ENCODE measurements around the gene BCL11A. TPM values are rescaled to one million over a fixed set of nuclear protein-coding genes. Genes with fewer than 3 reads are reported as not detected.

Gene BCL11A
- total and polyA plus RNA-seq, 4 donors, result 0.08 to 8.5 (median 0.47) TPM

- TF ChIP-seq HNF4A (conservative IDR thresholded peaks at IDR 0.05) (no peak), TAF1 (conservative IDR thresholded peaks at IDR 0.05) (no peak), JUND (IDR thresholded peaks at IDR 0.05) (no peak)
- TF ChIP-seq, protein P1, sequence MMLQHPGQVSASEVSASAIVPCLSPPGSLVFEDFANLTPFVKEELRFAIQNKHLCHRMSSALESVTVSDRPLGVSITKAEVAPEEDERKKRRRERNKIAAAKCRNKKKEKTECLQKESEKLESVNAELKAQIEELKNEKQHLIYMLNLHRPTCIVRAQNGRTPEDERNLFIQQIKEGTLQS (IDR thresholded peaks at IDR 0.05), result no peak
- H3K4me3 ChIP-seq (ENCODE audit: low read depth in 1 of 3, low read length in 3 of 3), result peak overlapping the region in 1 of 3 donors; percentile 79
- WGBS, result 56% methylated on average over 9 of the region's 9 CpGs
- H3K27ac ChIP-seq (ENCODE audit: low read depth in 1 of 2, low read length in 2 of 2), result no peak overlapping the region
- no peaks in the 10 kb centered on the region for H3K9me3 ChIP-seq (ENCODE audit: control insufficient read depth in 4 of 4, low read length in 3 of 4)
- peaks cover 20 to 39% (median 25%) of the 10 kb centered on the region in 4 donors for H3K4me1 ChIP-seq (ENCODE audit: control insufficient read depth in 4 of 4, insufficient read depth in 4 of 4, low read length in 3 of 4)
- no peaks in the 10 kb centered on the region for H3K36me3 ChIP-seq (ENCODE audit: control insufficient read depth in 4 of 4, insufficient read depth in 3 of 4, low read depth in 1 of 4, low read length in 3 of 4)
- no peak for DNase-seq (ENCODE audit: low spot score)
- H3K27me3 ChIP-seq (ENCODE audit: control insufficient read depth in 4 of 4, insufficient read depth in 4 of 4, low read length in 3 of 4), result no peaks in the 10 kb centered on the region
- H3K9ac ChIP-seq (ENCODE audit: low read depth in 1 of 2, low read length in 2 of 2), result no peak overlapping the region
Measured at GRCh38 chr2:60548845-60549237, 4.6 kb downstream of the BCL11A start.

- H3K9me3 ChIP-seq (ENCODE audit: control insufficient read depth in 4 of 4, low read length in 3 of 4), result no peaks in the 10 kb centered on the region
- TF ChIP-seq RXRA (IDR thresholded peaks at IDR 0.05), result no peak
- TF ChIP-seq FOXA2 (IDR thresholded peaks at IDR 0.05), result no peak
- no peak for TF ChIP-seq JUND (IDR thresholded peaks at IDR 0.05)
- no peak for TF ChIP-seq CTCF (IDR thresholded peaks at IDR 0.05; ENCODE audit: low read depth, low read length, missing input control)
- TF ChIP-seq FOXA1 (IDR thresholded peaks at IDR 0.05), result no peak
- no peak for TF ChIP-seq NR2F2 (IDR thresholded peaks at IDR 0.05)
- no peak for TF ChIP-seq RAD21 (IDR thresholded peaks at IDR 0.05)
- TF ChIP-seq, protein P1 (IDR thresholded peaks at IDR 0.05), result no peak
- TF ChIP-seq EGR1 (IDR thresholded peaks at IDR 0.05; ENCODE audit: low read depth in 2 of 2), result no peak
- DNase-seq (ENCODE audit: low spot score), result no peak
- peaks cover 19 to 36% (median 22%) of the 10 kb centered on the region in 4 donors for H3K4me1 ChIP-seq (ENCODE audit: control insufficient read depth in 4 of 4, insufficient read depth in 4 of 4, low read length in 3 of 4)
- no peak overlapping the region for H3K4me3 ChIP-seq (ENCODE audit: low read depth in 1 of 3, low read length in 3 of 3)
- WGBS, result 72% methylated on average over 4 of the region's 4 CpGs
- H3K27ac ChIP-seq (ENCODE audit: low read depth in 1 of 2, low read length in 2 of 2), result no peak overlapping the region
- no peaks in the 10 kb centered on the region for H3K27me3 ChIP-seq (ENCODE audit: control insufficient read depth in 4 of 4, insufficient read depth in 4 of 4, low read length in 3 of 4)
- no peaks in the 10 kb centered on the region for H3K36me3 ChIP-seq (ENCODE audit: control insufficient read depth in 4 of 4, insufficient read depth in 3 of 4, low read depth in 1 of 4, low read length in 3 of 4)
- H3K9ac ChIP-seq (ENCODE audit: low read depth in 1 of 2, low read length in 2 of 2), result no peak overlapping the region
Measured at GRCh38 chr2:60548311-60548710, 5.1 kb downstream of the BCL11A start.

GRCh38 chr2:60547841-60548240 is 5.6 kb downstream of the BCL11A start:
- Histone ChIP-seq H3K4me1 (ENCODE audit: control insufficient read depth in 4 of 4, insufficient read depth in 4 of 4, low read length in 3 of 4) (peaks cover 17 to 35% (median 20%) of the 10 kb centered on the region in 4 donors), H3K27ac (ENCODE audit: low read depth in 1 of 2, low read length in 2 of 2) (no peak overlapping the region), H3K36me3 (ENCODE audit: control insufficient read depth in 4 of 4, insufficient read depth in 3 of 4, low read depth in 1 of 4, low read length in 3 of 4) (no peaks in the 10 kb centered on the region), H3K27me3 (ENCODE audit: control insufficient read depth in 4 of 4, insufficient read depth in 4 of 4, low read length in 3 of 4) (no peaks in the 10 kb centered on the region), H3K9ac (ENCODE audit: low read depth in 1 of 2, low read length in 2 of 2) (no peak overlapping the region), H3K4me3 (ENCODE audit: low read depth in 1 of 3, low read length in 3 of 3) (no peak overlapping the region), H3K9me3 (ENCODE audit: control insufficient read depth in 4 of 4, low read length in 3 of 4) (no peaks in the 10 kb centered on the region)
- no peak for DNase-seq (ENCODE audit: low spot score)
- TF ChIP-seq SP1 (IDR thresholded peaks at IDR 0.05) (no peak), REST (IDR thresholded peaks at IDR 0.05) (no peak), YY1 (IDR thresholded peaks at IDR 0.05) (no peak), RAD21 (IDR thresholded peaks at IDR 0.05) (no peak), FOXA2 (IDR thresholded peaks at IDR 0.05) (no peak), TAF1 (conservative IDR thresholded peaks at IDR 0.05) (no peak), GABPA (IDR thresholded peaks at IDR 0.05 in 1 of 2, conservative IDR thresholded peaks at IDR 0.05 in 1 of 2) (no peak), FOXA1 (IDR thresholded peaks at IDR 0.05) (no peak), CTCF (IDR thresholded peaks at IDR 0.05; ENCODE audit: low read depth, low read length, missing input control) (no peak), NR2F2 (IDR thresholded peaks at IDR 0.05) (no peak), EGR1 (IDR thresholded peaks at IDR 0.05; ENCODE audit: low read depth in 2 of 2) (no peak), HNF4G (IDR thresholded peaks at IDR 0.05) (no peak)
- TF ChIP-seq, protein P1 (IDR thresholded peaks at IDR 0.05), result no peak
- TF ChIP-seq, protein P2, sequence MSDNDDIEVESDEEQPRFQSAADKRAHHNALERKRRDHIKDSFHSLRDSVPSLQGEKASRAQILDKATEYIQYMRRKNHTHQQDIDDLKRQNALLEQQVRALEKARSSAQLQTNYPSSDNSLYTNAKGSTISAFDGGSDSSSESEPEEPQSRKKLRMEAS (IDR thresholded peaks at IDR 0.05), result no peak

Data from liver (tissue), 9 donors.